ENCODE data around the gene DBNL. TPM values are rescaled to one million over a fixed set of nuclear protein-coding genes. Genes with fewer than 3 reads are reported as not detected.
A peak's percentile ranks its signal among the peaks of the same experiment; 100 is the strongest.
"Not testable (repeated sequence)": the region's sequence is repeated elsewhere in the genome, so short reads cannot be mapped to it uniquely, and the experiment has no call there.

DBNL gene
- polyA plus RNA-seq, 3 donors, result 228 to 321 (median 304) TPM

GRCh38 chr7:44015090-44015489, 29.4 kb upstream of the DBNL start:
- not testable (repeated sequence) for H2AFZ ChIP-seq (ENCODE audit: insufficient read depth, low read depth, low read length, poor library complexity, severe bottlenecking); H3K27me3 ChIP-seq (ENCODE audit: control insufficient read depth in 2 of 2, insufficient read depth in 2 of 2, low read length in 2 of 2); H3K27ac Mint-ChIP-seq; H3K9me3 Mint-ChIP-seq; H3K9ac ChIP-seq (ENCODE audit: insufficient read depth, low read length, poor library complexity, severe bottlenecking); H3K4me3 ChIP-seq (replicated peaks in 1 of 3; ENCODE audit: low read depth in 2 of 3, low read length in 3 of 3); H3K27me3 Mint-ChIP-seq (ENCODE audit: low read depth in 3 of 3); H3K4me3 Mint-ChIP-seq; H3K9me3 ChIP-seq (replicated peaks in 1 of 2; ENCODE audit: control insufficient read depth in 1 of 2, insufficient read depth in 1 of 2, low read length in 2 of 2); DNase-seq; H3K79me2 ChIP-seq (ENCODE audit: insufficient read depth, low read length); H3K4me2 ChIP-seq (replicated peaks; ENCODE audit: extremely low read depth, low read length, poor library complexity, severe bottlenecking); H3K27ac ChIP-seq (ENCODE audit: low read depth in 1 of 2, low read length in 2 of 2); H4K20me1 ChIP-seq (ENCODE audit: insufficient read depth, low read length)
- Histone ChIP-seq H3K4me1 (ENCODE audit: control insufficient read depth in 1 of 2, insufficient read depth in 2 of 2, low read length in 2 of 2) (peaks cover 0 to 11% of the 10 kb centered on the region in 2 donors), H3K36me3 (replicated peaks in 1 of 2; ENCODE audit: control insufficient read depth in 1 of 2, insufficient read depth in 2 of 2, low read length in 2 of 2) (peaks cover 15 to 17% of the 10 kb centered on the region in 2 donors)
- no CpG with 5 or more reads among the region's 12 CpGs for WGBS (ENCODE audit: insufficient coverage)
- Mint-ChIP-seq H3K4me1 (peaks cover 11% of the 10 kb centered on the region), H3K36me3 (peaks cover 19 to 26% of the 10 kb centered on the region in 2 donors)
- intact Hi-C loops (cut with micrococcal nuclease), result loop anchor here in 1 of 2 donors (5.0 kb wide), 1 partner anchor 107 kb away; the partner anchor contains the start of gene POLD2

- intact Hi-C loops (cut with micrococcal nuclease), result loop anchor here in 1 of 2 donors (5.0 kb wide), 1 partner anchor 103 kb away; the partner anchor contains the start of gene POLD2
- not testable (repeated sequence) for H3K27me3 Mint-ChIP-seq (ENCODE audit: low read depth in 3 of 3); H4K20me1 ChIP-seq (ENCODE audit: insufficient read depth, low read length); H3K27me3 ChIP-seq (ENCODE audit: control insufficient read depth in 2 of 2, insufficient read depth in 2 of 2, low read length in 2 of 2); H3K9me3 ChIP-seq (replicated peaks in 1 of 2; ENCODE audit: control insufficient read depth in 1 of 2, insufficient read depth in 1 of 2, low read length in 2 of 2); H3K36me3 ChIP-seq (replicated peaks in 1 of 2; ENCODE audit: control insufficient read depth in 1 of 2, insufficient read depth in 2 of 2, low read length in 2 of 2); H3K9me3 Mint-ChIP-seq; H3K79me2 ChIP-seq (ENCODE audit: insufficient read depth, low read length)
- peak overlapping the region; percentile 89 to 96 (median 93) for H3K27ac Mint-ChIP-seq
- peak overlapping the region; percentile 87 to 93 for H3K4me3 Mint-ChIP-seq
- TF ChIP-seq, protein P1, sequence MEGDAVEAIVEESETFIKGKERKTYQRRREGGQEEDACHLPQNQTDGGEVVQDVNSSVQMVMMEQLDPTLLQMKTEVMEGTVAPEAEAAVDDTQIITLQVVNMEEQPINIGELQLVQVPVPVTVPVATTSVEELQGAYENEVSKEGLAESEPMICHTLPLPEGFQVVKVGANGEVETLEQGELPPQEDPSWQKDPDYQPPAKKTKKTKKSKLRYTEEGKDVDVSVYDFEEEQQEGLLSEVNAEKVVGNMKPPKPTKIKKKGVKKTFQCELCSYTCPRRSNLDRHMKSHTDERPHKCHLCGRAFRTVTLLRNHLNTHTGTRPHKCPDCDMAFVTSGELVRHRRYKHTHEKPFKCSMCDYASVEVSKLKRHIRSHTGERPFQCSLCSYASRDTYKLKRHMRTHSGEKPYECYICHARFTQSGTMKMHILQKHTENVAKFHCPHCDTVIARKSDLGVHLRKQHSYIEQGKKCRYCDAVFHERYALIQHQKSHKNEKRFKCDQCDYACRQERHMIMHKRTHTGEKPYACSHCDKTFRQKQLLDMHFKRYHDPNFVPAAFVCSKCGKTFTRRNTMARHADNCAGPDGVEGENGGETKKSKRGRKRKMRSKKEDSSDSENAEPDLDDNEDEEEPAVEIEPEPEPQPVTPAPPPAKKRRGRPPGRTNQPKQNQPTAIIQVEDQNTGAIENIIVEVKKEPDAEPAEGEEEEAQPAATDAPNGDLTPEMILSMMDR (IDR thresholded peaks at IDR 0.05), result peak; percentile 65
- Histone ChIP-seq H3K4me2 (replicated peaks; ENCODE audit: extremely low read depth, low read length, poor library complexity, severe bottlenecking) (peak overlapping the region; percentile 36), H3K4me1 (ENCODE audit: control insufficient read depth in 1 of 2, insufficient read depth in 2 of 2, low read length in 2 of 2) (peaks cover 0 to 13% of the 10 kb centered on the region in 2 donors), H2AFZ (ENCODE audit: insufficient read depth, low read depth, low read length, poor library complexity, severe bottlenecking) (peak overlapping the region; percentile 75), H3K27ac (ENCODE audit: low read depth in 1 of 2, low read length in 2 of 2) (peak overlapping the region; percentile 58 to 87), H3K9ac (ENCODE audit: insufficient read depth, low read length, poor library complexity, severe bottlenecking) (peak overlapping the region; percentile 77), H3K4me3 (replicated peaks in 1 of 3; ENCODE audit: low read depth in 2 of 3, low read length in 3 of 3) (peak overlapping the region; percentile 80 to 94 (median 83))
- peaks cover 5 to 11% of the 10 kb centered on the region in 2 donors for H3K36me3 Mint-ChIP-seq
- WGBS (ENCODE audit: insufficient coverage), result 0% methylated on average over 43 of the region's 63 CpGs
- H3K4me1 Mint-ChIP-seq, result peaks cover 17% of the 10 kb centered on the region
- DNase-seq, result peak; percentile 96 to 98 (median 96)
These were observed 25.4 kb upstream of the DBNL start for GRCh38 chr7:44018857-44019807.

DNA sequence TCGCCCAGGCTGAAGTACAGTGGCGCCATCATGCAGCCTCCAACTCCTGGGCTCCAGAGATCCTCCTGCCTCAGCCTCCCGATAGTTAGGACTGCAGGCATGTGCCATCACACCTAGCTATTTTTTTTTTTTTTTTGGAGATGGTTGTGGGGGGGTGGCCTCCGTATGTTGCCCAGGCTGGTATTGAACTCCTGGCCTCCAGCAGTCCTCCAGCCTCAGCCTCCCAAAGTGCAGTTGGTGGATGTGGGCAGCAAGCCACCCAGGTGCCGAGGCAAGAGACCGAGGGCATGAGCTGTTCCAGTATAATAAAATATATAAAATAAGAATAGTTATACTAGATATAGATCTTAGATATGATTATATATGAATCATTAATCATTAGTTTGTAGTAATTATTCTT, 24.7 kb upstream of the DBNL start:
- peaks cover 0 to 13% of the 10 kb centered on the region in 2 donors for H3K4me1 ChIP-seq (ENCODE audit: control insufficient read depth in 1 of 2, insufficient read depth in 2 of 2, low read length in 2 of 2)
- not testable (repeated sequence) for H3K4me2 ChIP-seq (replicated peaks; ENCODE audit: extremely low read depth, low read length, poor library complexity, severe bottlenecking); H3K27me3 ChIP-seq (ENCODE audit: control insufficient read depth in 2 of 2, insufficient read depth in 2 of 2, low read length in 2 of 2); H3K4me3 ChIP-seq (replicated peaks in 1 of 3; ENCODE audit: low read depth in 2 of 3, low read length in 3 of 3); H3K9me3 Mint-ChIP-seq; H3K27me3 Mint-ChIP-seq (ENCODE audit: low read depth in 3 of 3); H4K20me1 ChIP-seq (ENCODE audit: insufficient read depth, low read length); H3K36me3 Mint-ChIP-seq; DNase-seq; H3K9ac ChIP-seq (ENCODE audit: insufficient read depth, low read length, poor library complexity, severe bottlenecking); H3K36me3 ChIP-seq (replicated peaks in 1 of 2; ENCODE audit: control insufficient read depth in 1 of 2, insufficient read depth in 2 of 2, low read length in 2 of 2); H3K79me2 ChIP-seq (ENCODE audit: insufficient read depth, low read length); H2AFZ ChIP-seq (ENCODE audit: insufficient read depth, low read depth, low read length, poor library complexity, severe bottlenecking); H3K9me3 ChIP-seq (replicated peaks in 1 of 2; ENCODE audit: control insufficient read depth in 1 of 2, insufficient read depth in 1 of 2, low read length in 2 of 2); H3K4me3 Mint-ChIP-seq
- Mint-ChIP-seq H3K27ac (peak overlapping the region in 2 of 7 donors; percentile 36 to 91), H3K4me1 (peaks cover 17% of the 10 kb centered on the region)
- intact Hi-C loops (cut with micrococcal nuclease), result loop anchor here (5.0 to 10.0 kb wide), 2 partner anchors 65 to 102 kb away; partner anchors contain the start of genes POLD2 (in 1 of the 2) and POLM (in 1 of the 2)
- WGBS (ENCODE audit: insufficient coverage), result no CpG with 5 or more reads among the region's 6 CpGs
- peak overlapping the region in 1 of 2 donors; percentile 50 for H3K27ac ChIP-seq (ENCODE audit: low read depth in 1 of 2, low read length in 2 of 2)
